Measurements from ENCODE around the gene EFCAB12. TPM values are rescaled to one million over a fixed set of nuclear protein-coding genes. Genes with fewer than 3 reads are reported as not detected.

Gene EFCAB12
- total and polyA plus RNA-seq, 2 of the 4 experiments (the other 2 are of a cell fraction): under 0.01 to 0.17 TPM

GRCh38 chr3:129402210-129402609, 26.2 kb downstream of the EFCAB12 start:
- H4K20me1 ChIP-seq (ENCODE audit: insufficient read depth, low read length): peaks cover 10% of the 10 kb centered on the region; the same call in 1 of the 2 replicates
- H2BK120ac ChIP-seq (ENCODE audit: low read depth, low read length): no peak overlapping the region
- peaks cover 1% of the 10 kb centered on the region; the same call in 1 of the 2 replicates for H3K4me1 ChIP-seq (ENCODE audit: control insufficient read depth, insufficient read depth, low read length)
- 76% methylated on average over 3 of the region's 7 CpGs; no CpG with 5 or more reads in 1 of the 2 experiments for WGBS, 2 experiments (ENCODE audit: extremely low coverage in 2 of 2, insufficient read length in 1 of 2)
- H3K56ac ChIP-seq (ENCODE audit: extremely low read depth, insufficient read depth, low read length): no peak overlapping the region
- no peak overlapping the region for H4K91ac ChIP-seq (ENCODE audit: insufficient read depth, low read depth, low read length)
- no peak overlapping the region for H3K4me2 ChIP-seq (ENCODE audit: low read depth, low read length)
- H3K27me3 ChIP-seq (ENCODE audit: control insufficient read depth, insufficient read depth, low read length): no peaks in the 10 kb centered on the region
- H3K18ac ChIP-seq (ENCODE audit: low read depth, low read length): no peak overlapping the region
- H3K36me3 ChIP-seq (ENCODE audit: control insufficient read depth, insufficient read depth, low read length): no peaks in the 10 kb centered on the region
- H4K5ac ChIP-seq (ENCODE audit: low read depth, low read length): no peak overlapping the region
- no peak overlapping the region for H3K14ac ChIP-seq (replicated peaks; ENCODE audit: low read depth, low read length)
- peaks cover 4% of the 10 kb centered on the region; the same call in 1 of the 2 replicates for H3K9me1 ChIP-seq (ENCODE audit: insufficient read depth, low read length)
- in situ Hi-C loops (cut with MboI; ENCODE audit: low sequenced_read_pairs) (no loop called here), dilution Hi-C loops (cut with HindIII; ENCODE audit: low sequenced_read_pairs, unreplicated experiment) (no loop called here), intact Hi-C loops (cut with micrococcal nuclease) (no loop called here)
- H2BK20ac ChIP-seq (ENCODE audit: low read depth, low read length): no peak overlapping the region
- no peak overlapping the region for H3K9ac ChIP-seq (ENCODE audit: low read depth, low read length)
- no peak overlapping the region for H3K4ac ChIP-seq (ENCODE audit: low read depth, low read length)
- no peak overlapping the region for H2BK15ac ChIP-seq (ENCODE audit: low read depth, low read length)
- H3K4me3 ChIP-seq (ENCODE audit: insufficient read depth, low read depth, low read length): no peak overlapping the region
- H2AK5ac ChIP-seq (ENCODE audit: low read depth, low read length): no peak overlapping the region
- no peak overlapping the region for H2AK9ac ChIP-seq (replicated peaks; ENCODE audit: low read depth, low read length, poor library complexity)
- ChIA-PET POLR2A (ENCODE audit: unreplicated experiment) (no interaction called here), CTCF (no interaction called here)
- H2BK5ac ChIP-seq (ENCODE audit: low read depth, low read length, poor library complexity, severe bottlenecking): no peak overlapping the region
- H4K8ac ChIP-seq (ENCODE audit: low read depth in 2 of 2, low read length in 2 of 2): no peak overlapping the region
- peaks cover 5 to 19% of the 10 kb centered on the region in 2 experiments; a peak in 3 of 4 replicates for H3K79me1 ChIP-seq (ENCODE audit: low read depth in 1 of 2, low read length in 2 of 2)
- no peak overlapping the region for H3K23ac ChIP-seq (ENCODE audit: low read depth, low read length)
- no peak overlapping the region for H3K27ac ChIP-seq (ENCODE audit: insufficient read depth, low read length)
- no peak for TF ChIP-seq CEBPB (IDR thresholded peaks at IDR 0.05; ENCODE audit: low read depth, low read length)
- TF ChIP-seq ELK1 (IDR thresholded peaks at IDR 0.05; ENCODE audit: borderline replicate concordance, low read depth, low read length): no peak
- no peak for TF ChIP-seq SMC3 (IDR thresholded peaks at IDR 0.05; ENCODE audit: low read depth, low read length)
- DNase-seq (no peak), ATAC-seq (ENCODE audit: low read depth) (no peak)
- H3K9me3 ChIP-seq (ENCODE audit: control insufficient read depth, insufficient read depth, low read length): no peaks in the 10 kb centered on the region
- H2AFZ ChIP-seq (replicated peaks; ENCODE audit: low read length, poor library complexity): no peak overlapping the region
- no TSS peak for BruUV-seq (replicated peaks)
